CD4-positive, alpha-beta T cell treated with Interleukin-21 for 1 hour (primary cell): ENCODE data around the gene SETD3.

Source experiments
- DNase-seq: peaks from one replicate; pipeline ENCODE4 v3.0.0-alpha.2; 2020

Gene SETD3

DNA sequence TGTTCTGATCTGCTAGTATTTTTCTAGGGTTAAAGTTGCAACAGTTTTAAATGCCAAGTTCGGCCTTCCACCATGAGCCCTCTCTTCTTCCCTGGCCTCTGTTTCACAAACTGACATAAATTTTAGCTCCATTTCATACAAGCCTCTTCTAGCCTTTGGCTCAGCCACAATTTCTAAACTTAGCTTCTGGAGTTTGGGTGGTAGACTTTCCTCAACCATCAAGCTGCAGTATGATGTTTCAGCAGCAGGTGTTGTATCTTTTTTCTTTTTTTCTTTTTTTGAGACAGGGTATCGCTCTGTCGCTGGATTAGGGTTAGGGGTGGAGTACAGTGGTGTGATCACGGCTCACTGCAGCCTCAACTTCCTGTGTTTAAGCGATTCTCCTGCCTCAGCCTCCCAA lies 29.4 kb downstream of the SETD3 start:
- no peak for DNase-seq

DNA sequence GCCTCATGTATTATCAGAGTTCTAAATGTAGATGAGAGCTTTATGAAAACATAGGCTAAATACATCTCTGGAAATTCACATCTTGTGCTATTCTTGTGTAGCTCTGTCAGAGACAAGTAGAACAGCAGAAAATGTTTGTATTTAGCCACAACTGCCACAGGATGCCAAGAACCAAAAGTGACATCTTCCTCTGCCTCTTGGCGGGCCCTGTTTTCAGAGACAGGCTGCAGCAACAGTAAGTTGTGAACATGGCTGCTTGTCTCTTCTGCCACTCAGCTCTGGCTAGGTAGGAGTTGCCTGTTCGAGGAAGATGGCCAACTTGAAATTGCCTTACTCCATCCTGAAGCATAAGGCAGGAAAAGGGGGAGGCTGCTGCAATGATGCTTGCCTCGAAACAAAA lies 30.4 kb downstream of the SETD3 start:
- DNase-seq = no peak

DNA sequence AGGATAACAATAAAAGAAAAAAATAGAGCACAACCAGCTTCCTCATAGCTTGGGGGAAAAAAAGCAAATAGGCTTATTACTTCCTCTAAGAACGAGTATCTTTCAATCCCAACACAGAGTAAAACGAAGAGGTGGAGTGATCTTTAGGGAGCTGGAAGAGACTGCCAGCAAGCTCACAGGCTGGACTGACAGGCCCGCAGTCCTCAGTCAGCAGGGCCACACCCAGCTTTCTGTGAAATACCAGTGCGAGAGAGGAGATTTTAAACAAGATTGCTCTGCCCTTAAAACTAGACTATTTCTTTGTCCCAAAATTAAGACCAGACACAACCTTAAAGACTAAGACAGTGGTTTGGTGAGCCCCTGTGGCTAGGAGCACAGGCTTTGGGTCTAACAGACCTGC lies 32.9 kb downstream of the SETD3 start:
- DNase-seq = no peak

DNA sequence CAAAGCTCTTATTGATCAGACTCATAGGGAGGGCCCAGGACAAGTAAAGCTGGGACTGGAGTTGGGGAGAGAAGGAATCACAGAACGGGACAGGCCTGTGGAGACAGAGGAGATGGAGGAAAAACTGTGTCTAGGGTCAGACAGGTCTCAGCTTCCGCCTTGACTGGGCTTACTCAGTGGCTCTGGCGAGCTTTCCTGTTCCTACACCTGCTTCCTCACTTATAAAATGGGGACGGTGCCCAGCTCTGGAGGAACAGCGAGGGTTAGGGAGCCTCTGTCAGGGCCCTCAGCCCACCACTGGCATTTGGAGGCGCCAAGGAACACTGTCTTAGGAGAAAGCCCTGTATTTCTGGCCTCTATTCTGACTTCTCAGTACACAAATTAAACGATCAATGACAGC lies 34.7 kb downstream of the SETD3 start:
- DNase-seq = no peak

DNA sequence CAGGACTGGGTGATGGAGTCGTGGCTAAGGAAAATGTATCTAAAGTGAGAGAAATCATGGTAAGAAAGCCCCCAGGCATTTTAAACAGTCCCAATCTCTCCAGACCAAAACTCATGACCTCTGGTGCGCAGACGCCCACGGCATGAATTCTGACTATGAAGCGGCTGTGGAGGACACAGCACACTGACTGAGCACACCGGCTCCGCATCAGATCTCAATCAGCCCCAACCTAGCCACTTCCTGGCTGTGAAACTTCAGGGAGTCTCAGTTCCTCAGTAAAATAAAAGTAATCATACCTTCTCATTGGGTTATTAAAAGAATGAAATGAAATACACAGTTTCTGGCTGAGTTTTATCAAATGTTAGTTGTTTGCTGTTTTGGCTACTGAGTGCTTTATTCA lies 38.7 kb downstream of the SETD3 start:
- DNase-seq = no peak

DNA sequence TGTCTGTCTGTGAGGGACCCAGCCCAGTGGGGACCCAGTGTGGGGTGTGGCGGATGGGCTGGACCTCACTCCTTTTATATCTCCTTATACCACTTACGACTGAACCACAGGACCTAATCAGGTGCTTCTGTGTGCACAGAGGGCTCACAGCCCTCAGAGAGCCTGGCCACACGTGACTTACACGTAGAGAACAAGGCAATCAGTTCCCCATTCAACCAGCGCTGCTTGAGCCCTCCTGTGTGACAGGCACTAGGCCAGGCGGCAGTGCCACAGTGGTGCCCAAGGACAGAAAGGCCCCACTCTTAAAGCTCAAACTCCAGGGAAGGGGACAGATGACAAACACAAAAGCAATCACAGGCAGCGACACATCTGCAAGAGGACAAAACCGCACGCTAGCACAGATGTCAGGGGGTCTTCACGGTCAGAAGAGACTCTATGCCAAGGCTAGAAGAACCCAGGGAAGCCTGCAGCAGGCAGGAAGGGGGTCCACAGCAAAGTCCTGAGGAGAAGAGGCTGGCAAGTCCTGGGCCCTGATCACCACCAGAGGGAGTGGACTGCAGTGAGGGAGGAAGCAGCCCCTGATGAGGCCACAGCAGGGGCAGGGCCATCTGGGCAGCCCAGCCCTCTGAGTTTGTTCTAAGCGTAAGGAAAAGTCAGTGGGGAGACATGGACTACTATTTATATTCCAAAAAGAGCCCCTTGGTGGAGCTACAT lies 39.3 kb downstream of the SETD3 start:
- no peak for DNase-seq

DNA sequence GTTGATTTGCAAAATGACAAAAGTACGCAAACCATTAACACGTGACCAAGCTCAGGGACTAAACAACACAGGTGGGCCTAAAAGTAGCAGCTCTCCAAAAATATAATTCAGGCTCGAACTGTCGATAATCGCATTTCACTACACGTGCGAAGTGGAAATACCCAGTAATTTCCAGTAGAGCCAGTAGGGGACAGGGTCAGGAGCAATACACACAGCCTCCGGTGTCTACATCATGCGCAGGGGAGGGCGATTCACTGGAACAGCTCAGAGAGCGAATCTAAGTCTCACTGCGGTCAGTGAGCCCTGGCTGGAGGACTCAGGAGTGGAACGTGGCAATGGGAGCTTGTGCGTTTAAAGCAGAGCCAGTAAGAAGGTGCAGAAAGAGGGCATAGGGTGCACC lies 40.4 kb downstream of the SETD3 start:
- no peak for DNase-seq

DNA sequence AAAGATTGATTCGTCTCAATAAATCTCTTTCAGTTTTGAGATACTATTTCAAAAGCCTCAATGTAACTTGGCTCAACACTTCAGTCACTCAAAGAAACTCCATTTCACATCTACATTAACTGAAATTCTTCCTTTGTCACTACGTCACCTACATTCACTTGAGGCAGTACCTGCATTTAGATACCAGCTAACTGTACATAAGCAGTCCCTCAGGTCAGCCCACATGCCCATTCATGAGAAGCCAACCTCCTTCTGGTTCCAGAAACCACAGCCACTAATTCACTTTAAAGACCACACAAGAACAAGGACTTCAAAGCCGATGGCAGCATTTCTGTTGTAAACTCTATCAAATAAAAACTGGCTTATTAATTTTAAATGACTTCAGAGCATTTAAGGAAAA lies 43.0 kb downstream of the SETD3 start:
- no peak for DNase-seq

DNA sequence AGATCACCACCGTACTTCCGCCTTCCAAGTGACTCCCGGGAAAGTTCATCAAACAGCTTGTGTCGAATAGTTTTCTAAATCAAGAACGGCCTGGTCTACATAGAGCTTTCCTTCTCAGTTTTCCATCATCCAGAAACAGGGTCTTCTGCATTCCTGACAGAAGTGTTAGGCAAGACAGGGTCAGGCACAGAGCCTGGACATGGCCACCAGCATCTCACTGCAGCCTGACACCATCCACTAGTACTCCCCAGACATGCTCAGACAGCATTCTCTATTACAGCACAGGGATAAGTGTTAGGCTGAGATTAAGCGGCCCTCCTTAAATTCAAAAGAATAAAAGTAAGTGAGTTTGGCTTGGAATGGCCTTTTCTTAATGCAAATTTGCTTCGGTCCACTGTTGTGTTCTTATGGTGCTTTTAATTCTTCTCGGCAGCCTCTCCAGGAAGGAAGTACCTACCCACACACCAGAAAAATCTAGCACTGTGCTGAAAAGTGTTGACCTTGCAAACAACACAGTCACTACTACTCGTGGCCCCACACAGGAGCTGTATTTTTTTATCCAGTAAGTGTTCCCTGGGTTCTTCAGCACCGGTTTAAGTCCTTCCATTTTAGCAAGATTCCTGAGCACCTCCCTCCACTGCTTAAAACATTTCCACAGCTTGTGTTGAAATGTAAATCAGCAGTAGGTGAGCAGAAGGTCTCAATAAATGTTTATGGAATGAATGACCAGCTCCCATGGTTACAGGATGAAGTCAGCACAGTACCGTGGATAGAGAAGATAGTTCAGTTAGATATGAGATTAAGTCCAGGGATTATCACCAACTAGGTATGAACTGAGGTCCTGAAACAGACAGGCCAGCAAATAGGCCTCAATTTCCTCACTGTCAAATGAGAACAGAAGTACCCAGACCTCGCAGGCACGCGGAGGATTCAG lies 44.1 kb downstream of the SETD3 start:
- DNase-seq = peak; percentile 31

DNA sequence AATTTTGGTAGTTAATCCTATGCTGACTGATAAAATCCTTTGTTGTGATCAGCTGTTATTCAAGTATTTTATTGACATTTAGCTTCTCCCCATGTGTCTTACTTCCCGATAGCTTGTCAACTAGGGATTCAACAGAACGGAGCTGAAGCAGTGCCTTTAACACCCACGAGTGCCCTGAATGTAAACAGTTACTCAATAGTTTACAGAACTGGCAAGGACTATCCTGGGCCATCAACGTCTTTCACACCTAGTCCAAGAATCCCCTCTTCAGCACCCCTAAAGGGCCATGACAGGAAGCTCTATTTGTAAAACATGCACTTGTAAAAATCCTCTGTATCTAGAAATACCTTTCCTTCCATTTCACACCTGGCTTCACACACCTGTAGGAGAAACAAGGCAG lies 45.3 kb downstream of the SETD3 start:
- DNase-seq = no peak

DNA sequence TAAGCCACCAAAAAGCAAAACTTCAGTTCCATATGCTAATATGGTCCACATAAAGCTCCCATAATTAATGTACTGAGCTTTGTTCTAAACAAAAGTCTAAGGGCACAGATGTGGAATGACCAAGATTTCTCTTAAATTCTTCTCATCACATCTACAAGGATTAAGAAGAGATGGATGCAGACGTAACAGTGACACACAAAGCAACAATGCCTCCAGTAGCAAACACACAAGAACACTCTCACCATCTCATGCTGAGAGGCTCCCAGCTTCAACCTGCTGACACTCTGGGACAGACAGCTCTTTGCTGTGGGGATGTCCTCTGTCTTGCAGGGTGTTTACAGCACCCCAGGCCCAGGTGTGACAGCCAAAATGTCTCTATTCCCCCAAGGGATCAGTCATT lies 48.2 kb downstream of the SETD3 start:
- no peak for DNase-seq

DNA sequence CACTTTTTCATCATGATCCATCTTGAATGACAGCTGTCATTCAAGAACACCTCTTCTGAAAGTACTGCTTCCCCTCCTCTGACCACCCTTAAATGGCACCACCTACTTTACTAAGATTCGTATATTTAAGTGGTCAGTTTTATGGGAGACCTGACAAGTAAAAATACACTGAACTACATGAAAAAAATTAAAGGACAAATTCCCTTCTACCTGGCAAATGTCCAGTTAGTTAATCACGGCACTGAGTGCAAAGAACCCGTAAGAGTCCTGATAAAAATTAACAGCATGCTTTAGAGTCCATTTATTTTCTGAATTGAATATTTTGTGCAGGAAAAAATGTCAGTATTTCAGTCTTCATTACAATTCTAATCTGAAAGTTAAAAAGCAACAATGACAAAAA lies 48.7 kb downstream of the SETD3 start:
- DNase-seq = no peak

DNA sequence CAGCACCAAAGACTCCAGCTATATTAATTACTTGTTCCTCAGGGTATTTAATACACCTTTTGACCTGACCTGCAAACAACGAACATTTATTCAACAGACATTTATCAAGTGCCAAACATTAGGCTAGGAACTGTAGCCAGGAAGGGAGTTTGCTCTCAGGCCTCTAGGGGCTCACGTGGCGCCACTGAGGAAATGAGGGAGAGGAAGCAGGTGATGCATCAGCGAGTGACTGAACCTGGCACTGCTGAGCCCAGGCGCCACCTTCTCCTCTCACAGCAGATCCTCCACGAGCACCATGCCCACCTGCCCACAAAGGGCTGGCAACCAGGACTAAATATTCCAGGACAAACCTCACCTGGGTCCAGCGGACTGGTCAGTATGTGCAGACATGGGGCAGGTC lies 50.2 kb downstream of the SETD3 start:
- DNase-seq = peak; percentile 23

DNA sequence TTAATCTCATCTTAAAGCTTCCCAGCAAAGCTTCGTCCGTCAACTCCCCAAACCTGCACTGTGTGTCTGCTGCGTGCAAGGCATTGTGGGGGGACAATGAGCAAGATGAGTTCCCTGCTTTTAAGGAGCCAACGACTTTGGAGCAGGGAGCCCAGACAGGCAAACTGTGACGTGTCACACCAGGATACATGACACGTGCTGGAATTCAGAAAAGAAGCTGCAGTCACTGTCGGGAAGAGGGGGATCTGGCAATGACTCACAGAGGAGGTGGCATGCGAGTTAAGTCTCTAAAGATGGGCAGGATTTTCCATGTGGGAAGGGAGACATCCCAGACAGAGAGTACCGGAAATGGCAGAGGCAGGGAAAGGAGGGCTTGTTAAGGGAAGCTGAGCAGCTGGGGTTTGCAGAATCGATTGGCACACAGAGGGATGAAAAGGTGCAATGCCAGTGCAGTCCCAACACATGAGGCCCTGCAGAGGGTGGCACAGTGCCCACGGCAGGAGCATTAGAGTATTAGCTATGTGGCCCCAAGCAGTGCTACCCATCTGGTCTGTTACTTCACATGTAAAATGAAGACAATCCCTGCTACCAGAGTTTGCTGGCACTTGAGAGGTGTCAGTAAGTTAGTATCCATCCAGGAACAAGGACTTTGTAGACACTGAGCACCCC lies 52.9 kb downstream of the SETD3 start:
- DNase-seq = no peak

DNA sequence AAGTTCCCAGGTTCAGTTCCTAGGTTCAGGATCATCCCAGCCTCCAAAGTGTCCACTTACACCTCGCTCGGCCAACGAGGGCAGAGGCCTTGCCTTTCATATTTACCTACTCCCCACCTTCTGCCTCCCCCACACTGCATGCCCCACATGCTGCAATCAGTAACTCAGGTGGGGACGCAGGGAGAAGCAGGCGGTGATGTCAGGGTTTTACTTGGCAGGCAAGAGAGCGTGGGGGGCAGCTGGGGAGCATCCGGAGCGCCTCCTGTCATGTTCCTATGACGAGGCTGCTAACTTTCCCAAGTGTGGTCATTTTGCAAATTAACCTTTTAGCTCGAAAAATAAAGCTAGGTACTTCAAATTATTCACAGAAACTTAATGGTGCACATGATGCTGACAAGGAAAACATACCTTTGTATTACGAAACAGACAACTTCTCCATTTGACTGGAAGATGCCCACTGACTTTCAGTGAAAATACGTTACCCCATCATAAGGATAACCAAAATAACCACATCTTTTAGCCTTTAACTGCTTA lies 53.8 kb downstream of the SETD3 start:
- DNase-seq = no peak

DNA sequence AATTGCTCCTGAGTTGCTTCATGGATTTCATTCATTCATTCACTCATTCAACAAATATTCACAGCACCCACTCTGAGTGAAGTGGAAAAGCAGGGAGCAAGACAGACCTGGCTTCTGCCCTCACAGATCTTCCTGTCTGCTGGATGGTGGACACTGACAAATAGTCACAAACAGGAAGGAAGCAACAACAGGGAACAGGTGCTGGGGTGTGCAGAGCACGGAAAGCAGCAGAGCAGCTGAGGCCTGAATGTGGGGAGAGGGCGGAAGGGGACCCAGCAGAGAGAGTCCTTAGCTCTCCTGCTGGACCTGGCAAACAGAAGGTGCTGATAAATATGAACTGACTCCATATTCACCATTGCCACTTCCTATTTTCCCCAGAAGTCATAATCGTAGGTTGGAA lies 54.4 kb downstream of the SETD3 start:
- DNase-seq = no peak

DNA sequence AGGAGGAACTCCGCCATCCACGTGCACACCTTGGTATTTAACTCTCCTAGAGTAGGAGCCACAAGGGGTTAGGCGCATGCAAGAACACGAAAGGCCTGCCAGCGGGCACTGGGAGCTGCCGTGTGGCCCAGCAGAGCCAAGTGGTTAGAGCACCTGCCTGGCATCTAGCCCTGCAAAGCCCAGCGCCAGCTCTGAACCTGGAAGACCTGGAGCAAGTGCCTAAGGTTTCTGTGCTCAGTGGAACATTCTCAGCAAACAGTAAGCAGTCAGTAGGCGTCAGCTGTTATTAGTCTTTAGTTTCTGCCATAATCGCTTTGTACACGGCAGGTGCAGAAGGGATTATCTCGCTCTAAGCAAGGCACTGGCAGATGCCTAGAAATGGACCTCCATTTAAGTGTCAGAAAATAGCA lies 55.4 kb downstream of the SETD3 start:
- no peak for DNase-seq

DNA sequence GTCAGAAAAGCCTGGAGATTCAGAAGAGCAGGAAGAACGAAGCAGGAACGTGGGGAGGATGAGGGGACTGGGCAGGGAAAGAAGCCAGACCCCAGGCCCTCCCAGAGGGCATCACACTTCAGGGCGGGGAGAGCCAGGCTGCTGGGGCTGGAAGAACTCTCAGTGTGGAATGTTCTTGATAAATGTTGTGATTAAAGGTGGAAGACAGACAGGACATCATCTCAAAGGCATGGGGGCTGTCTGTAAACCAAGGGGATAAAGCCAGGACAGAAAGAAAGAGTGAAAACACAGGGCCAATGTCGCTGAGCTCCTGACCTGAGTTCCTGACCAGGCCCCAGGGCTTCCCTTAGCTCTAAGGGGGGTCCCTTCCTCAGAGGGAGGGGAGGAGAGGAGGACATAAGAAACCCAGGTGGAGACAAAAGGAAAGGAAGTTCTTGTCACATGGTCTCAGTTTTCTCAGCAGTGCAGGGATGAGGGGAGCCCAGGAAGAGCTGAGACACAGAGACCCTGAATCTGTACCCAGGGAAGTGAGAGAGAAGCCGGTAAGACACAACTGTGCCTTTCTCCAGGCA lies 56.3 kb downstream of the SETD3 start:
- DNase-seq = no peak

DNA sequence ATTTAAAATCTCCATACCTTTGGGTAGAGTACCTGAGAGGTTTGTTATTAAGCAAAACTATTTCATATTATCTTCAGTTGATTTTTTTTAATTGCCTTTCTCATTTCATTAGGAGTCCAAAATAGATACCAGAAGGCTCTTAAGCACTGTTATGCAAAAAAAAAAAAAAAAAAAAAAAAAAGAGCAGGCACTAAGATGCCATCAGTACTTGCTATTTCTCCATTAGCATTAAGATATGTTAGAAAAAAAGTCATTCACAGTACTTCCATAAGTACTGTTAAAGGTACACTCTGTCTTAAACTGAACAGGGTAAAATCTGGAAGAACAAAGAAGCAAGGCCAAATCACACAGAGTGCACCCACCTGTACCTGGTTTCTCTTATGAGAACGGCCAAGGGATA lies 57.2 kb downstream of the SETD3 start:
- DNase-seq = no peak

DNA sequence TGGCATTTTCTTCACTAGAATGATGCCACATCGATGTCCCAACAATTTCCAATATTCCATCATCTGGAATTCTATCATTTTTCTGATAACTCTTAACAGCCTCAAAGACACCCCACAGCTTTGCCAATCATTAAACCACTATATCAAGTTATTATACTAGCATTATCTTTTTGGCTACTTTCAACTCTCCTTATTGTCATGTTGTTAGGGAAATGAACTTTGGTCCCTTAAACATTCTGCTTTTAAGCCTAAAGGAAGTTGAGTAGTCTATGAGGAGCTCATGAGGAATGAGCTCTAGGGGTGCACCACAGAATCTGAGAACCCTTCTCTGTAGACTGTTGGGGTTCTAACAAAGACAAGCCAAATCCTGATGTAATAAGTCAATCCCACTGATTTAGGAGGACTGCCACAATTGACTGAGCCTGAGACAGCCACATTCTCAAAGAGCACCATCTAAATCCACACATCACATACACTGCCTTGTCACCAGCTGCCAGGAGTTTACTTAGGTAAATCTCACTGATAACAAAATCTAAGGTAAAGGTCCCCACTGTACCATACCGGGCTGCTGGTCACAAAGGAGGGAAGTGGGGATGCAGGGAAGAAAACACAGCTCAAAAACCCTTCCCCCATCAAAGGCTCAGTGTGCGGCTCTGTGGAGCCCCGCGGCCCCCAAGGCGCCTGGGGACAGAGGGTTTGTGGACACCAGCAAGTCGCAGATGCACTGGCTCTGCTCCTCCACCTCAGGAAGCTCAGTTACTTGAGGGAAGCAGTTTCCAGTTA lies 58.2 kb downstream of the SETD3 start:
- no peak for DNase-seq

DNA sequence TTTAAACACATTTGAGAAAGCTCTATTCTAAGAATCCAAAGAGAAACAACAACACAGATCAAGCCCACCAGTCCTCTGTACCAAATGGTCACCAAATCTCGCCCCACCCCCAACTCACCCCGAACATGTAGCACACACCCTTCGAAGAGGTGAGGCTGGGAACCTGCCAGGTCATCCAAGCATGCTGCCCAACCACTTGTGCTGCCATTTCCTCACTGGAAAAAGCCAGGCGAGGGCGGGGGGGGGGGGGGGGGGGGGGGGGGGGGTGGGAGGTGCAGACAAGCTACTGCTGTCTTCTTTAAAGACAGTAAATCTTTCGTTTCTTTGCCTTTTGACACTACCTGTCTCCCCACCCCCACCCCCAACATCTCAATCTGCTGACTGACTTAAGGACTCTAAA lies 59.9 kb downstream of the SETD3 start:
- no peak for DNase-seq

DNA sequence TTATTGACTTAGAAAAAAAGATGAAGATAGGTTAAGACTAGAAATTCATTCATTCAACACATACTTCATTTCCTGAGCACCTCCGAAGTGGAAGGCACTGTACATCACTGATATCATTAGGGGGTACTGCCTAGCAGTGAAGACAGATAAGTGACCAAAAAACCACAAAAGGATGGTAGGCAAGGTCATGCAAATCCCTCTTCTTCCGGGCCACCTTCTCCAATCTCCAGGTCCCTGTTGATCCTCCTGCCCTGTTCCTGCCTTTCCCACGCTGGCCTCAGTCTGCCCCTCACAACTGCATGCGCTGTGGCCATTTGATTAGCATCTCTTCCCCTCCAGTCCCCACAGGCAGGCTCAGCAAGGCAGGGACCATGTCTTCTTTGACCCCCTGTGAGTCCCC lies 60.8 kb downstream of the SETD3 start:
- no peak for DNase-seq
